T-helper 2 cell (primary cell): ENCODE data around the gene FLNC.

Experiments
- DNase-seq, 5 experiments: peaks; one replicate each; pipeline versions ENCODE4 v3.0.0 to v3.0.0-alpha.2; 2012 to 2022

Gene FLNC

DNA sequence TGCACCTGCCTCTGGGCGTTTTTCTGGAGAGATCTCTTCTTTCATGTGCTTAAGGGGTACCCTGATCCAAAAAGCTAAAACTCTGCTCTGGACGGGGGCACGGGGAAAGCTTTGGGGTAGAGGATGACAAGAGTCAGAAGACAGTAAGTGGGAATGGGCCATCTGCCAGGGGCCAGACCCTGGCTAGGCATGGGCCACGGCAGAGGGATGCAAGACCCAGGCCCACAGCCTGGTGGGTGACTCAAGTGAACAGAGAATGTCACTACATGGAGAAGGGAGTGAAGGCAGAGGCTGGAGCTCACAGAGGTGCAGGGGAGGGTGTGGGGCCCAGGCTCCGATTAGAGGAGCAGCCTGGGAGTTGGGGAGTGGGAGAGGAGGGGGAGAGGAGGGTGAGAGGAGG lies 15.3 kb downstream of the FLNC start:
- DNase-seq = no peak

DNA sequence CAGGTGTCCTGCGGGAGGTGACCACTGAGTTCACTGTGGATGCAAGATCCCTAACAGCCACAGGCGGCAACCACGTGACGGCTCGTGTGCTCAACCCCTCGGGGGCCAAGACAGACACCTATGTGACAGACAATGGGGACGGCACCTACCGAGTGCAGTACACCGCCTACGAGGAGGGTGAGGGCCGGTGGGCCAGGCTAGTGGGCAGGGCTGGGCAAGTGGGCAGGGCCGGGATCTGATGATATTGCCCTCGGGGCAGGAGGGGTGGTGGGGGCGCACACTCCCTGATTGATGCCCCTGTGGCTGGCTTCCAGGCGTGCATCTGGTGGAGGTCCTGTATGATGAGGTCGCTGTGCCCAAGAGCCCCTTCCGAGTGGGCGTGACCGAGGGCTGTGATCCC lies 15.8 kb downstream of the FLNC start:
- DNase-seq = no peak

- DNase-seq = no peak
These were observed 16.7 kb downstream of the FLNC start for GRCh38 chr7:128846781-128847444.

GRCh38 chr7:128847721-128848211 lies 17.6 kb downstream of the FLNC start:
- DNase-seq = no peak

GRCh38 chr7:128848289-128849155 lies 18.3 kb downstream of the FLNC start:
- DNase-seq = no peak

DNA sequence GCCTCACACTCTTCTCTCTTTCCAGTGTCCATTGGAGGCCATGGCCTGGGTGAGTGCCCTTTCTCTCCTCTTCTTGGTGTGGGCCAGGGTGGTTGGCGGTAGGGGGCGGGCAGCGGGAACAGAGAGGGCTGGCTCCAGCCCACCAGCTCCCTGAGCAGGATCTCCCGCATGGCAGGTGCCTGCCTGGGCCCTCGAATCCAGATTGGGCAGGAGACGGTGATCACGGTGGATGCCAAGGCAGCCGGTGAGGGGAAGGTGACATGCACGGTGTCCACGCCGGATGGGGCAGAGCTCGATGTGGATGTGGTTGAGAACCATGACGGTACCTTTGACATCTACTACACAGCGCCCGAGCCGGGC lies 18.9 kb downstream of the FLNC start:
- DNase-seq = no peak

GRCh38 chr7:128849804-128850490 lies 19.7 kb downstream of the FLNC start:
- no peak for DNase-seq

GRCh38 chr7:128852537-128853254 lies 22.5 kb downstream of the FLNC start:
- DNase-seq = no peak

DNA sequence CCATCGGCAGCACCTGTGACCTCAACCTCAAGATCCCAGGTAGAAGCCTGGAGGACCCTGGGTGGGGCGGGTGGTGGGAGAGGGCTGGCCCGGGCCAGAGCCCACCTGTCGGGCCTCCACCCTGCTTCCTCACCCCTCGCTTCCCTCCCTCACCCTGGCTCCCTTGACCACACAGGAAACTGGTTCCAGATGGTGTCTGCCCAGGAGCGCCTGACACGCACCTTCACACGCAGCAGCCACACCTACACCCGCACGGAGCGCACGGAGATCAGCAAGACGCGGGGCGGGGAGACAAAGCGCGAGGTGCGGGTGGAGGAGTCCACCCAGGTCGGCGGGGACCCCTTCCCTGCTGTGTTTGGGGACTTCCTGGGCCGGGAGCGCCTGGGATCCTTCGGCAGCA lies 23.6 kb downstream of the FLNC start:
- no peak for DNase-seq

DNA sequence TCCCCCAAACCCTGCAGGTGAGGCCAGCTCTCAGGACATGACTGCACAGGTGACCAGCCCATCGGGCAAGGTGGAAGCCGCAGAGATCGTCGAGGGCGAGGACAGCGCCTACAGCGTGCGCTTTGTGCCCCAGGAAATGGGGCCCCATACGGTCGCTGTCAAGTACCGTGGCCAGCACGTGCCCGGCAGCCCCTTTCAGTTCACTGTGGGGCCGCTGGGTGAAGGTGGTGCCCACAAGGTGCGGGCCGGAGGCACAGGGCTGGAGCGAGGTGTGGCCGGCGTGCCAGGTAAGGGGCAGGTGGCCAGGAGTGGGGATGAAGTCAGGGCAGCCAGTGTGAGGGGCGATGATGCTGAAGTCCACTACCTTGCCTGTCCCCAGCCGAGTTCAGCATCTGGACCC lies 24.2 kb downstream of the FLNC start:
- no peak for DNase-seq

DNA sequence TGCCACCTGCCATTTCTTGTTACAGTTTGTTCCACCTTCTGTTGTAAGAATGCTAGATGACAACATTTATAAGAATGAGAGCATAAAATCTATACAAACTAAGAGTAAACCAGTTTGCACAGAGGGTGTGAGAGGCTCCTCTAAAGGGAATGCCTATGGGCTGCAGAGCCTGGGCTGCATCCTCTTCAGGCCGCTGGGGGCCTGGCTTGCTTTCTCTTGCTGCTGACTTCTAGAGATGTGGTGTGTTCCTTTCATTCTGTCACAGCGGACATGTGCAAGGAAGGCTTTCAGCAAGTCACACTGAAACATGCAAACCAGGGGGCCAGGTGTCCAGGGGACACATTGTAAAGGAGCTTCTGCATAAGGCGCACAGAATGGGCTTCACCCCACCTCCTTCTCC lies 25.4 kb downstream of the FLNC start:
- no peak for DNase-seq

DNA sequence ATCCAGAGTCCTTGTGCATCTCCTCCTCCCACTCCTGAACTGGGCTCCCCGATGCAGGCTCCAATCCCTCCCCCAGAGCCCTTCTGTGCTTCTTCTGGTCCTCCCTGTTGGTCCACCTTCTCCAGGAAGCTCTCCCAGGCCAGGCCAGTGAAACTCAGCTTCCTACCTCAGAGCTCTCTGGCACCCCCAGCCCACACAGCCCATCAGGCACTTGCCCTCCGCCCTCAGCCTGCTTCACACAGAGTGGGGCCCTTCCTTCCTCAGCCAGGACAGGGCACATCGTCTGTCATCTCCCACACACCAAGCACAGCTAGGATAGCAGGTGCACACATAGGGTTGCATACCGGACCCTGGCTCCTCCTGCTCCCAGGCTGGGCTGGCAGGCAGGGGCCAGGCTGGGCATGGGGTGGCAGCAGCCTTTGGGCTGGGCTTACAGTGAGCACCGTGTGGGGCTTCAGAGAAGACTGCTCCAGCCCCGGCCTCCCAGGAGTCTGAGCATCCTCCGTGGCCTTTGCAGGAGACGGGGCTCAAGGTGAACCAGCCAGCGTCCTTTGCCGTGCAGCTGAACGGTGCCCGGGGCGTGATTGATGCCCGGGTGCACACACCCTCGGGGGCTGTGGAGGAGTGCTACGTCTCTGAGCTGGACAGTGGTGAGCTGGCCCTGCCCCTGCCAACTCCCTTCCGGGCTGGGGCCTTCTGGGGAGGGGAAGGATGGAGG lies 26.0 kb downstream of the FLNC start:
- no peak for DNase-seq

DNA sequence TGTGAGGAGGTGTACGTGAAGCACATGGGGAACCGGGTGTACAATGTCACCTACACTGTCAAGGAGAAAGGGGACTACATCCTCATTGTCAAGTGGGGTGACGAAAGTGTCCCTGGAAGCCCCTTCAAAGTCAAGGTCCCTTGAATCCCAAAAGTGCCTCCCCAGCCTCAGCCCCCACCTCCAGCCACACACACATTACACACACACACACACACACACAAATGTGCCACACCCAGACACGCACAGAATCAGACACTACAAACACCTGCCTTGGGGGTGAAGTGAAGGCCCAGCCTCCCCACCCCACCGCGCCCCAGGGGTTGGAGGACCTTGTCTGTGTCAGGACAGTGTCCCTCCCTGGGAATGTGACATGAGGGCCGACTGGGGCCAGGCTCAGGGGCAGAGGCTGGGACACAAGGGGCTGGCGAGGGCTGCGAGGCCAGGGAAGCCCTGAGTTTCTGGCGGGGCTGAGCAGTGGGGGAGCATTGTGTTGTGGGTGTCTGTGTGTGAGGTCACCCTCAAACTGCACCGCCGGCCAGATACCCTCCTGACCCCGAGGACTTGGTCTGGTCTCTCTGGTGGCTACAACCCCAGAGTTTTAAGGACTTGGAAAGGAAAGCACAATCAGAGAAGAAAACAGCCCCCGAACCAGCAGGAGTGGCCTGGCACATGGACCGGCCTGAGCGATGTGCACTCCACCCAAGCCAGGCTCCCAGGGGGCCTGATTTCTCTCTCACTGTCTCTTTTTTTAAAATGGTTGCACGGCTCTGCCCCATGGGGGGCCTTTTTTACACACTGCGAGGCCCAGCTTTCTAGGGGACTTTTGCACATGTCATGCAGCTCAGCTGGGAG lies 28.4 kb downstream of the FLNC start:
- no peak for DNase-seq

GRCh38 chr7:128859232-128860157 lies 29.3 kb downstream of the FLNC start:
- no peak for DNase-seq

DNA sequence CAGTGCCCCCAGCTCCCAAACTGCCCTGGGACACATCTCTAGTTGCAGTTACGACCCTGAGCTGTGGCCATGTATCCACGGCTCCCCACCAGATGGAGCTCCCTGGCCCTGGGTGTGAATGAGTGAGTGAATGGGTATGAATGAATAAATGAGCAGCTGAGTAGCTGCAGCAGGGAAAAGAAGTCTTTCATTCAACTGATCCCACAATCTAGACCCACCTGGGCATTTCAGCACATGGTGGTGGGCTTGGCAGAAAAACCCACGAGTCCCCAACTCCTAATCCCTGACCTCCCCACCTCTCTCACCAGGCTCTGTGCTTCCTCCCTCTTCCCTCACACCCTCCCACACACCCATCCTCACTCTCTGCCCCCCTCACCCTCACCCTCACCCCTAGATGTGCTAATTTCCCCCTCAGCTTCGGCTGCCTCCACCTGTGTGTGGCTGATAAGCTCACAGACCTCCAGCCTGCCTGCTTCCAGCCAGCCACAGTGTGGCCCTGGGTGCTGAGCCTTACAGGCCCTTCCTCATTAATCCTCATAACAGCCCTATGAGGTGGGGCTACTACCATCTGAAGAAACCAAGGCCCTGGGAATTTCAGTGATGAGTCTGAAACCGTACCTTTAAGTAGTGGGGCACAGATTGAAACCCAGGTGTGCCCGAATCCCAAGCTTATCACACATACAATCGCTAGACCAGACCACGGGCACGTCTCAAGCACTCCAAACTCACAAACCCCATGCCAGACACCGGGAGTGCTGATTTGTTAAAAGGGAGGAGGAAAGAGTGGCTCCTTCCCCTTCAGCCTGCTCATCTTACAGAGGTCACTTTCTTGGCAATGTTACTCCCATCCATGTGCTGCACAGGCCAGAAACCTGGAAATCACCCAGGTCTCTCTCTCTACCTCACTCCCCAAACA lies 30.2 kb downstream of the FLNC start:
- DNase-seq = no peak

DNA sequence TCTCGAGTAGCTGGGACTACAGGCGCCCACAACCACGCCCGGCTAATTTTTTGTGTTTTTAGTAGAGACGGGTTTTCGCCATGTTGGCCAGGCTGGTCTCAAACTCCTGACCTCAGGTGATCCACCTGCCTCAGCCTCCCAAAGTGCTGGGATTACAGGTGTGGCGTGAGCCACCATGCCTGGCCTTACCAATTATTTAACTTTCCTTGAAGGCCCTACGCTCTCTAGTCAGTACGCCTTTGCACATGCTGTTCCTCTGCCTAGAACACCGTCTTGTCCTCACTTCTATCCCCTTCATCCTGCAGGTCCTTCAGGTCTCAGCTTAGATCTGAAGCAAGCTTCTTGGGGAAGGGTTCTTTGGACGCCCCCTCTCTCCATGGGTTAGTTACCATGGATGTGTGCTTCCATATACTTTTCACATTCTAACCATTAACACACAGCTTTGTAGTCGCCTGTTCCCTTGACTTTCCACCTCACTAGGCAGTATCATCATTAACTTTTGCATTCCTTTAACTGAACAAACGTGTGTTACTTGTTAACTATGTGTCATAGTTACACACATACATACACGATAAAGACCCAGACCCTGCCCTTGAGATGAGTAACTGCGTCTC lies 31.9 kb downstream of the FLNC start:
- no peak for DNase-seq

DNA sequence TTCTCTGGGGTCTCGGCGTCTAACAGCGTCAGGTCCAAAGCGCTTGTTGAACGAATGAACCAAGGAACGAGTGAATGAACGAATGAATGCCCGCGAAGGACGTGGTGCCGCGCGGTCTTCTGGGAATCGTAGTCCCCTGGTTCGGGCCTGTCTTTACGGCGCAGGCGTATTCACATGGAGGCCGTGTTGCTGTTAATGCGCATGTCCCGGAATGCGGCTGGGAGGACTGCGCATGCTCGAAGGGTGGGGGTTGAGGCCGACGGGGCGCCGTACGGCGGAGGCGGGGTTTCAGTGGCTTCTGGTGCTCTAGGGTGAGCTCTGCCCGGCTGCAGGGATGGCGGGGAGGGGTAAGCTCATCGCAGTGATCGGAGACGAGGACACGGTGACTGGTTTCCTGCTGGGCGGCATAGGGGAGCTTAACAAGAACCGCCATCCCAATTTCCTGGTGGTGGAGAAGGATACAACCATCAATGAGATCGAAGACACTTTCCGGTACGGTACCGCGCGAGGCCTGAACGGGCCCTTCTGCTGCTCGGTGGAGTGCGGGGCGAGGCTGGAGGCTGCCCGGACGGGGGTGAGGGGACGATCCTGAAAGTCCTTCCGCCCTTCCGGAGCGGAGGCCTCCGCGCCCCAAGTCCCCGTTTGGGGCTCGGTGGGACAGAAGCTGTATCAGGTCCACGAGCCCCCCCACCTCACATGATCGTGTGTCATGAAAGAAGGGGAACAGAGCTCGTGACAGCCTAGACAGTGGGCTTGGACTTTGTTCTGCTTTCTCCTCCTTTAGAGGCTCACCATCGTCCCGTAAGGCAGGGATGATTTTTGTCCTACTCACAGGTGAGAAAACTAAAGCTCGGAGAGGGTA lies 32.6 kb downstream of the FLNC start, which contains the start of gene ATP6V1F:
Gene ATP6V1F, plus strand, starts transcription at position 286 of the 862 bp plus-strand sequence. Its CDS starts 49 bp downstream, at position 335.
- DNase-seq = peak; percentile 97 to 99 (median 98)
